Upper lobe of right lung (tissue), 1 donor: ENCODE results near the gene TPPP2. TPM values are rescaled to one million over a fixed set of nuclear protein-coding genes. Genes with fewer than 3 reads are reported as not detected.

ENCODE experiments used
- ATAC-seq: fragments of 200-7000 bp; cut with Tn5 transposase; one replicate; pipeline ENCODE4 v1.9.1; 2020; ENCODE audit warnings: mild to moderate bottlenecking, moderate library complexity
- DNase-seq: peaks from one replicate; pipeline ENCODE4 v3.0.0-alpha.2; 2020
- H3K27ac ChIP-seq: fragments of 200-600 bp; one replicate; pipeline ENCODE4 v1.8.0; 2022
- H3K27me3 ChIP-seq: fragments of 200-600 bp; one replicate; pipeline ENCODE4 v1.8.0; 2022; ENCODE audit warnings: mild to moderate bottlenecking
- H3K36me3 ChIP-seq: fragments of 200-600 bp; one replicate; pipeline ENCODE4 v1.8.0; 2022
- H3K4me1 ChIP-seq: fragments of 200-600 bp; one replicate; pipeline ENCODE4 v1.8.0; 2022
- H3K4me3 ChIP-seq: fragments of 200-600 bp; one replicate; pipeline ENCODE4 v1.8.0; 2022; ENCODE audit warnings: mild to moderate bottlenecking
- H3K9me3 ChIP-seq: fragments of 200-600 bp; one replicate; pipeline ENCODE4 v1.8.0; 2022
- CTCF ChIP-seq: fragments of 200-600 bp; IDR thresholded peaks from one replicate; pipeline ENCODE4 v1.8.0; 2022; ENCODE audit warnings: antibody characterized with exemption
- intact Hi-C: fragments of 100-400 bp; cut with DNase I; formaldehyde crosslinking; loops from one replicate; pipeline ENCODE4 v1.11.0; 2022
- total RNA-seq: library from RNA; stranded (reverse); fragmentation: NEBNext Ultra II Directional; extraction: Animal tissue kit (Norgen Biotek cat#: 25700); gene quantifications from one replicate; pipeline ENCODE4 v1.2.1, GENCODE V29; 2021
- donor health status: DM: no; HTN: yes; CAD: no; lungs with severe emphysema.

TPPP2 gene
- total RNA-seq, 1 donor from 2014 or later = not detected

- intact Hi-C loops = no loop called here
- peak overlapping the region; percentile 91 for H3K4me3 ChIP-seq
- H3K27ac ChIP-seq = peak overlapping the region; percentile 84
- H3K36me3 ChIP-seq = peaks cover 31% of the 10 kb centered on the region
- no peak for TF ChIP-seq CTCF
- no peaks in the 10 kb centered on the region for H3K27me3 ChIP-seq
- DNase-seq (no peak), ATAC-seq (no peak)
- peaks cover 22% of the 10 kb centered on the region for H3K4me1 ChIP-seq
- H3K9me3 ChIP-seq = no peaks in the 10 kb centered on the region
Measured at GRCh38 chr14:20989471-20989786, 40.6 kb upstream of the TPPP2 start.

- peaks cover 22% of the 10 kb centered on the region for H3K4me1 ChIP-seq
- no peaks in the 10 kb centered on the region for H3K27me3 ChIP-seq
- peak; percentile 97 for ATAC-seq
- no peaks in the 10 kb centered on the region for H3K9me3 ChIP-seq
- H3K4me3 ChIP-seq = peak within 1 kb of the TSS; percentile 91
- peak; percentile 94 for DNase-seq
- peaks cover 37% of the 10 kb centered on the region for H3K36me3 ChIP-seq
- TF ChIP-seq CTCF = peak; percentile 22
- intact Hi-C loops = no loop called here
- peak within 1 kb of the TSS; percentile 84 for H3K27ac ChIP-seq
Measured at GRCh38 chr14:20989787-20990600, 40.0 kb upstream of the TPPP2 start, which contains the start of gene METTL17. METTL17 (plus strand) TSS chr14:20989980; CDS start chr14:20990003, 23 bp downstream.

- DNase-seq (no peak), ATAC-seq (no peak)
- Histone ChIP-seq H3K27me3 (no peaks in the 10 kb centered on the region), H3K36me3 (peaks cover 62% of the 10 kb centered on the region), H3K4me3 (no peak overlapping the region), H3K9me3 (no peaks in the 10 kb centered on the region), H3K4me1 (peaks cover 4% of the 10 kb centered on the region), H3K27ac (no peak overlapping the region)
- intact Hi-C loops = no loop called here
- TF ChIP-seq CTCF = no peak
Measured at GRCh38 chr14:20996521-20996920, 33.5 kb upstream of the TPPP2 start.

GRCh38 chr14:20997115-20997514, 32.9 kb upstream of the TPPP2 start:
- Histone ChIP-seq H3K36me3 (peaks cover 56% of the 10 kb centered on the region), H3K27ac (no peak overlapping the region), H3K4me3 (no peak overlapping the region), H3K9me3 (no peaks in the 10 kb centered on the region), H3K4me1 (no peaks in the 10 kb centered on the region), H3K27me3 (no peaks in the 10 kb centered on the region)
- no peak for TF ChIP-seq CTCF
- intact Hi-C loops = no loop called here
- ATAC-seq (no peak), DNase-seq (no peak)

- DNase-seq (no peak), ATAC-seq (no peak)
- no peaks in the 10 kb centered on the region for H3K27me3 ChIP-seq
- peaks cover 52% of the 10 kb centered on the region for H3K36me3 ChIP-seq
- intact Hi-C loops = no loop called here
- H3K4me1 ChIP-seq = no peaks in the 10 kb centered on the region
- no peaks in the 10 kb centered on the region for H3K9me3 ChIP-seq
- no peak overlapping the region for H3K27ac ChIP-seq
- TF ChIP-seq CTCF = no peak
- no peak overlapping the region for H3K4me3 ChIP-seq
Measured at GRCh38 chr14:20997564-20997963, 32.5 kb upstream of the TPPP2 start.
